ENCODE measurements around the gene WASHC2C.
"Not testable (repeated sequence)": the region's sequence is repeated elsewhere in the genome, so short reads cannot be mapped to it uniquely, and the experiment has no call there.

DNA sequence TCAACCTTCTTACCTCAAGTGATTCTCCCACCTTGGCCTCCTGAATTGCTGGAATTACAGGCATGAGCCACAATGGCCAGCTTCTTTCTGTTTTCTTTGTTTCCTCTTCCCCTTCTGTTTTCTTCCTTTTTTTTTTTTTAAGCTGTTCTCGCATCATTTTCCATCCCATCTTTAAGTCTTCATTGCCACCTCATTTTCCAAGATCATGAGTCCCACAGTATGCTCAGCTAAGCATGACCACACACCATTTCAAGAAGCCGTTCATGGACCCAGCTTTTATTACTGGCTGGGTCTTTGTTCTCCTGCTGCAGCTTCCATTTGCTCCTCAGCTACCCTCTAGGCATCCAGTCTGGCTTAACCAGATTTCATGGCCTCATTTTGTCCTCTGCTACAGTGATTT, 67.7 kb downstream of the WASHC2C start:
- TF ChIP-seq, protein P1, sequence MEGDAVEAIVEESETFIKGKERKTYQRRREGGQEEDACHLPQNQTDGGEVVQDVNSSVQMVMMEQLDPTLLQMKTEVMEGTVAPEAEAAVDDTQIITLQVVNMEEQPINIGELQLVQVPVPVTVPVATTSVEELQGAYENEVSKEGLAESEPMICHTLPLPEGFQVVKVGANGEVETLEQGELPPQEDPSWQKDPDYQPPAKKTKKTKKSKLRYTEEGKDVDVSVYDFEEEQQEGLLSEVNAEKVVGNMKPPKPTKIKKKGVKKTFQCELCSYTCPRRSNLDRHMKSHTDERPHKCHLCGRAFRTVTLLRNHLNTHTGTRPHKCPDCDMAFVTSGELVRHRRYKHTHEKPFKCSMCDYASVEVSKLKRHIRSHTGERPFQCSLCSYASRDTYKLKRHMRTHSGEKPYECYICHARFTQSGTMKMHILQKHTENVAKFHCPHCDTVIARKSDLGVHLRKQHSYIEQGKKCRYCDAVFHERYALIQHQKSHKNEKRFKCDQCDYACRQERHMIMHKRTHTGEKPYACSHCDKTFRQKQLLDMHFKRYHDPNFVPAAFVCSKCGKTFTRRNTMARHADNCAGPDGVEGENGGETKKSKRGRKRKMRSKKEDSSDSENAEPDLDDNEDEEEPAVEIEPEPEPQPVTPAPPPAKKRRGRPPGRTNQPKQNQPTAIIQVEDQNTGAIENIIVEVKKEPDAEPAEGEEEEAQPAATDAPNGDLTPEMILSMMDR (conservative IDR thresholded peaks at IDR 0.05; ENCODE audit: low read depth, low read length): not testable (repeated sequence)
- TF ChIP-seq EZH2 (IDR thresholded peaks at IDR 0.05; ENCODE audit: low read length, unreplicated experiment): not testable (repeated sequence)
